ENCODE measurements around the gene SEZ6.

GRCh38 chr17:28908640-28909167, 97.1 kb downstream of the SEZ6 start:
- TF ChIP-seq EZH2 (IDR thresholded peaks at IDR 0.05; ENCODE audit: low read length, unreplicated experiment) (no peak), CTCF (conservative IDR thresholded peaks at IDR 0.05; ENCODE audit: low read depth, low read length) (no peak)
